Small intestine (tissue), 7 donors: ENCODE results near the gene SEMA6B. TPM values are rescaled to one million over a fixed set of nuclear protein-coding genes. Genes with fewer than 3 reads are reported as not detected.
"Not testable (repeated sequence)": the region's sequence is repeated elsewhere in the genome, so short reads cannot be mapped to it uniquely, and the experiment has no call there.

ENCODE experiments used
- DNase-seq, 2 donors: peaks; one replicate each; pipeline versions ENCODE4 v3.0.0 to v3.0.0-alpha.2; 2013
- FAIRE-seq: peaks from 2 replicates; lab custom pipeline; 2012; peaks lifted over from hg19 to GRCh38; lab: Jason Lieb, UNC
- H3K27ac ChIP-seq, 3 donors: one replicate each; pipeline ENCODE4 v1.5.1; 2013; ENCODE audit warnings: low read length in 2 of 3, mild to moderate bottlenecking in 2 of 3, control low read depth in 1 of 3, inconsistent platforms in 1 of 3, low read depth in 1 of 3, moderate library complexity in 1 of 3
- H3K27me3 ChIP-seq, 3 donors: one replicate each; pipeline ENCODE4 v1.6.1; 2013; ENCODE audit warnings: low read length in 3 of 3, inconsistent platforms in 1 of 3; ENCODE audit not compliant: control insufficient read depth in 3 of 3, insufficient read depth in 3 of 3
- H3K36me3 ChIP-seq, 3 donors: one replicate each; pipeline ENCODE4 v1.6.1; 2013; ENCODE audit warnings: low read length in 3 of 3, inconsistent platforms in 1 of 3, low read depth in 1 of 3, mild to moderate bottlenecking in 1 of 3, moderate library complexity in 1 of 3; ENCODE audit not compliant: control insufficient read depth in 3 of 3, insufficient read depth in 2 of 3
- H3K4me1 ChIP-seq, 3 donors: one replicate each; pipeline ENCODE4 v1.6.1; 2013; ENCODE audit warnings: low read length in 2 of 3, inconsistent platforms in 1 of 3, low read depth in 1 of 3, mild to moderate bottlenecking in 1 of 3, moderate library complexity in 1 of 3; ENCODE audit not compliant: control insufficient read depth in 3 of 3, insufficient read depth in 2 of 3
- H3K4me3 ChIP-seq, 3 donors: one replicate each; pipeline ENCODE4 v1.5.1; 2013; ENCODE audit warnings: low read length in 3 of 3, control low read depth in 1 of 3, inconsistent platforms in 1 of 3, low read depth in 1 of 3, mild to moderate bottlenecking in 1 of 3, moderate library complexity in 1 of 3
- H3K9me3 ChIP-seq, 2 donors: one replicate each; pipeline ENCODE4 v1.6.1; 2013; ENCODE audit warnings: low read depth in 1 of 2, low read length in 1 of 2; ENCODE audit not compliant: control insufficient read depth in 2 of 2, insufficient read depth in 1 of 2
- WGBS, 3 donors: extraction: QIAGEN DNeasy Blood & Tissue Kit; methylation state at CpG; one replicate each; pipeline ENCODE4 v1.1.7; 2013; 5-methylcytosine and 5-hydroxymethylcytosine counted together
- polyA plus RNA-seq, 4 donors: library from polyadenylated mRNA; stranded (reverse) in 3 of 4; unstranded in 1 of 4; fragments of 200-250 nt in 3 of 4; fragments of 120-200 nt in 1 of 4; gene quantifications; one replicate each; pipeline versions ENCODE4 v1.2.1 to v1.2.3, GENCODE V29; 2013
- donor health status: healthy with polysubstance abuse.
- donor health status: control.
- donor health status: control.
- donor health status: Bipolar disorder and iron deficiency.
- donor health status: healthy.

Gene SEMA6B
- polyA plus RNA-seq, 4 donors, result 0.22 to 6.0 (median 2.0) TPM

DNA sequence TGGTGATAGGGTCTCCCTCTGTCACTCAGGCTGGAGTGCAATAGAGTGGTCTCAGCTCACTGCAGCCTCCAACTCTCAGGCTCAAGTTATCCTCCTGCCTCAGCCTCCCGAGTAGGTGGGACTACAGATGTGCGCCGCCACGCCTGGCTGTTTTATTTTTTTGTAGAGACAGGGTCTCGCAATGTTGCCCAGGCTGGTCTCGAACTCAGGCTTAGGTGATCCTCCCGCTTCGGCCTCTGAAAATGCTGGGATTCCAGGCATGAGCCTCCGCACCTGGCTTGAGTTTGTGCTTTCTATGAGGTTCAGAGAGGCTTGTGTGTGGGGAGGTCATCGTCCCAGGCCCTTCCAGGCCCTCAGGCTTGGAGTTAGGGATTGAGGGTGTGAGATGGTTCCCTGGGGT is 40.6 kb upstream of the SEMA6B start:
- no peaks in the 10 kb centered on the region for H3K9me3 ChIP-seq
- DNase-seq (no peak), FAIRE-seq (no peak)
- H3K36me3 ChIP-seq, result no peaks in the 10 kb centered on the region
- peaks cover 0 to 2% (median 0%) of the 10 kb centered on the region in 3 donors for H3K4me1 ChIP-seq
- H3K27me3 ChIP-seq, result peaks cover 0 to 40% (median 10%) of the 10 kb centered on the region in 3 donors
- H3K27ac ChIP-seq, result no peak overlapping the region
- WGBS, 3 donors, result 86 to 90% (median 89%) methylated on average over 10 of the region's 10 CpGs
- H3K4me3 ChIP-seq, result no peak overlapping the region

DNA sequence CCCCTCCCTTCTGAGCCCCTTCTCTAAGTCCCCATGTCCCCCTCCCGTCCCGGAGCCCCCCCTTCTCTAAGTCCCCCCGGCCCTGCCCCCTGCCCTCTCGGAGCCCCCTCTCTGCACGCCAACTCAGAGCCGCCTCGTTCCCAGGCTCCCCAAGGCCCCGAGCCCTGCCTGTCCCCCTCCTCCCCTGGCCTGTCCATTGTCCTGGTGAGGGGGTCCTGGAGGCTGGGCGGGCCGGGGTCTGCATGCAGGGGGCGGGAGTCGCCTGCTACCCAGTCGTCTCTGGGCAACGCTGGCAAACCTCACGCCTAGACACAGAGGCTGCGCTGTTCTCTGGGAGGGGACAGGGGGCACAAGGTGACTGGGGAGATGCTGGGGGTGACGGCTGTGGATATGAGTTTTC is 39.2 kb upstream of the SEMA6B start:
- FAIRE-seq, result no peak
- 6 to 12% (median 6%) methylated on average over 6 to 17 of the region's 17 CpGs for WGBS, 3 donors

DNA sequence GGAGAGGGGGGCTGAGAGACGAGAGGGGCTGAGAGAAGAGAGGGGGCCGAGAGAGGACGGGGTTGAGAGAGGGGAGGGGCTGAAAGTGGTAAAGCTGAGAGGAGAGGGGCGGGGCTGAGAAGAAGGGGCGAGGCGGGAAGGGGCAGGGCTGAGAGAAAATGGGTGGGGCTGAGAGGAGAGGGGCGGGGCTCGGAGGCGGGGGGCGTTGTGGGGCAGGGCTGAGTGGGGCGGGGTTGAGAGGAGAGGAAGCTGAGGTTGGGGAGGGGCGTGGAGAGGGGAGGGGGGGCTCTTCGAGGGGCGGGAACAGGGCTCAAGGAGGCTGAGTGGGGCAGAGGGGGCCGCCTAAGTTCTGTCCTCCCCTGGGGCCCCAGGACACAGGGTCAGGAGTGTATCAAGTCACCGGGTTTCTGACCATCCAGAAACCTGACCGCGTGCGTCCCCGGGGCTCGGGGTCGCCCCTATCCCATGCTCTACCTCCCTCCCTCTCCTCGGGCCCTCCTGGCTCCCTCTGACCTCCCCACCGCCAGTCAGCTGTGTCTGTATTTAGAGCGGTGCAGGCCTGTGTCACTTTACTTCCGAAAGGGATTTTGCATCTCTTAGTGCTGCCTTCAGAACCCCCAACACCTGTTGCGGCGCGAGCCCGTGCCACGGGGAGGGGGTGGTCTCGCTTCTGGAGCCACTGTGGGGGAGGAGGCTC is 38.6 kb upstream of the SEMA6B start:
- no peak overlapping the region for H3K27ac ChIP-seq
- no peaks in the 10 kb centered on the region for H3K36me3 ChIP-seq
- no peak for FAIRE-seq
- H3K4me1 ChIP-seq, result peaks cover 0 to 2% (median 0%) of the 10 kb centered on the region in 3 donors
- peak overlapping the region in 1 of 3 donors; percentile 6 for H3K4me3 ChIP-seq
- WGBS, 3 donors, result 1 to 5% (median 1%) methylated on average over 20 to 32 of the region's 32 CpGs
- no peaks in the 10 kb centered on the region for H3K9me3 ChIP-seq
- peak in 1 of 2 donors; percentile 11 for DNase-seq
- peaks cover 0 to 39% (median 10%) of the 10 kb centered on the region in 3 donors for H3K27me3 ChIP-seq

More for the DNA sequence above, 39.2 kb upstream of the SEMA6B start:
- DNase-seq, result no peak
- Histone ChIP-seq H3K4me1 (peaks cover 0 to 2% (median 0%) of the 10 kb centered on the region in 3 donors), H3K27me3 (peaks cover 0 to 38% (median 10%) of the 10 kb centered on the region in 3 donors), H3K36me3 (no peaks in the 10 kb centered on the region), H3K27ac (no peak overlapping the region), H3K4me3 (no peak overlapping the region), H3K9me3 (no peaks in the 10 kb centered on the region)

DNA sequence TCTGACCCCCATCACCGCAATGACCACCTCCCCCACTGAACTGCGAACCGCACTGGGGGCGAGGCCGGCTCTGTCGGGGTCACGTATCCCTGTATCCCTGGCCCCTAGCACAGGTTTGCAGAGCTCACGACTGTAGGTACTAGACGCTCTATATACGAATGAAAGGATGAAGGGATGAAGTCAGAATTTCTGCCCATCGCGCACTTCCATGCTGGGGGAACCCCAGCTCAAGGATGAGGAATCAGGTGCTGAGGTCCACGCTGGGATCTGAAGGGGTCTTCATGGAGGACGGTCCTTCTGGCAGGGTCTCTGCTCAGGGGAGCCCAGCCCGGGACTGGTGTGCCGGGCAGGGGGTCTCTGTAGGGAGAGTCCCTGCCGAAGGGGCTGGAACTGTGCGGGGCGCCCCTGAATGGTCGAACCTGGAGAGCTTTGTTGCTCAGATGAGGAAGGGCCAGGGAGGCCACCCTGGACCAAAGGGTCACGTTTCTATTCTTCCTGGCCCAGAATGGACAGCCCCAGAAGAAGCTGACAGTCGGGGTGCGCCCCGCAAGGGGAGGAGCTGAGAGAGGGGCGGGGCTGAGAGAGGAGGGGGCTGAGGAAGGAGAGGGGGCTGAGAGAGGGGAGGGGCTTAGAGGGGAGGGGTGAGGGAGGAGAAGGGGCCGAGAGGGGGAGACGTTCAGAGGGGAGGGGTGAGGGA is 37.9 kb upstream of the SEMA6B start:
- H3K9me3 ChIP-seq, result no peaks in the 10 kb centered on the region
- H3K27ac ChIP-seq, result no peak overlapping the region
- peaks cover 0 to 46% (median 10%) of the 10 kb centered on the region in 3 donors for H3K27me3 ChIP-seq
- no peak for FAIRE-seq
- no peak overlapping the region for H3K4me3 ChIP-seq
- H3K36me3 ChIP-seq, result no peaks in the 10 kb centered on the region
- WGBS, 3 donors, result 7 to 13% (median 9%) methylated on average over 22 to 27 of the region's 27 CpGs
- DNase-seq, result no peak
- H3K4me1 ChIP-seq, result peaks cover 0 to 2% (median 0%) of the 10 kb centered on the region in 3 donors

DNA sequence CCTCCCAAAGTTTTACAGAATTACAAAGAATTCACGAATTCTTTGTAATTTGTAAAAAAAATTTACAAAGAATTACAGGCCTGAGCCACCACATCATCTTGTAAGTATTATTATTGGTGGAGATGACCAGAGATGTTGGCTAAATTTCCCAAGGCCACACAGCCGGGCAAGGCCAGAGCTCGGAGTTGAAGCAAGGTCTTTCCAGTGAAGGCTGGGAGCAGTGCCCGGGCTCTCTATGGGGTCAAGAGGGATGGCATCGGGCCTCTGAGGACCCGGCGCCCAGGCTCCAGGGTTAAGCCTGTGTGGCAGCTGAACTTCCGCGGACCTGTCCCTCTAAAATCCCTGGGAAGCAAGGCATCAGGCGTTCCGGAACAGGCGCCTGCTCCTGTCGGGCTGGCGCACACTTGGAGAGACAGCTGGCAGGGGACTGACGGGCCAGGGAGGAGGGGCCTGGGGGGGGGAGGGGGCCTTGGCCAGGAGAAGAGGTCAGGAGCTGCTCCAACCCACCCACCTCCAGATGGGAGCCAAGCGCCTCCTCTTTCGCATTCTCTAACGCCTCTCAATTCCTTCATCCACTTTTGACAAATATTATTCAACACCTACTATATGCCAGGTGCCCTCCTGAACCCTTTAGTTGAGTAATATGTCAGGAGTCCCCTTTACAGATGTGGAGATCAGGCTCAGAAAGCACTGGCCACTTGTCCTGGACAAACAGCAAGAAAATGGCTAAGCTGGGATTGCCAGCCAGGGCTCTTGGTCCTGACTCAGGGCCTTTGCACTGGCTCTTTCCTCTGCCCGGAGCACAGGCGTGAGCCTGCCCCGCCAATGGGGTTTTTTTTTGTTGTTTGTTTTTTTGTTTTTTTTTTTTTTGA is 36.8 kb upstream of the SEMA6B start:
- Histone ChIP-seq H3K4me1 (peaks cover 0 to 2% (median 0%) of the 10 kb centered on the region in 3 donors), H3K27ac (no peak overlapping the region), H3K36me3 (no peaks in the 10 kb centered on the region), H3K27me3 (peaks cover 0 to 50% (median 10%) of the 10 kb centered on the region in 3 donors), H3K9me3 (no peaks in the 10 kb centered on the region), H3K4me3 (no peak overlapping the region)
- WGBS, 3 donors, result 38 to 42% (median 41%) methylated on average over 20 to 21 of the region's 21 CpGs
- DNase-seq (no peak), FAIRE-seq (no peak)

DNA sequence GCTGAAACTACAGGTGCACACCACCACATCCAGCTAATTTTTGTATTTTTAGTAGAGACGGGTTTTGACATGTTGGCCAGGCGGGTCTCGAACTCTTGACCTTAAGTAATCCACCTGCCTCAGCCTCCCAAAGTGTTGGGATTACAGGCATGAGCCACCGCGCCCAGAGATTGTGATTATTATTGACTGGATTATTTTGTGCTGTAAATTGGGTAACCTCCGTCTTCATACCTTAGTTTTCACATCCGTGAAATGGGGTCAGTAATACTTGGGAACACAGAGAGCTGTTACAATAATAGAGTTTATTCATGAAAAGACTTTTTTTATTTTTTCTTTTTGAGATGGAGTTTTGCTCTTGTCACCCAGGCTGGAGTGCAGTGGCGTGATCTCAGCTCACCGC is 35.7 kb upstream of the SEMA6B start:
- peaks cover 4 to 52% (median 11%) of the 10 kb centered on the region in 3 donors for H3K27me3 ChIP-seq
- H3K36me3 ChIP-seq, H3K27ac ChIP-seq, H3K4me1 ChIP-seq, H3K4me3 ChIP-seq, H3K9me3 ChIP-seq, FAIRE-seq, DNase-seq: not testable (repeated sequence)
- 84 to 94% (median 85%) methylated on average over 9 of the region's 9 CpGs for WGBS, 3 donors

DNA sequence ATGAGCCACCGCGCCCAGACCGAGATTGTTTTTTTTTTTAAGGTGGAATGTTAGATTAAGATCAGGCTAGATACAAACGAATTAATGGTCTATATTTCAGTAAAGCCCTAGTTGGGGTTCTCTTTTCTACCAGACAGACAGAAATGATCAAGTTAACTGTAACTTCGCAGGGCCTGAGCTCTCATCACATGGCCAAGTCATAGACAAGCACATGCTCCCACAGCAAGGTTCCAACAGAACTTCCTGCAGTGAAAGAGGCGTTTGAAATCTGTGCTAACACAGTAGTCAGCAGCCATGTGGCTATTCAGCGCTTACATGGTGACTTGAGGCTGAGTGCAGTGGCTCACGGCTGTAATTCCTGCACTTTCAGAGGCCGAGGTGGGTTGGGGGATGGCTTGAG is 34.7 kb upstream of the SEMA6B start:
- Histone ChIP-seq H3K4me3 (no peak overlapping the region), H3K27ac (no peak overlapping the region), H3K27me3 (peaks cover 4 to 49% (median 10%) of the 10 kb centered on the region in 3 donors), H3K9me3 (no peaks in the 10 kb centered on the region), H3K4me1 (peaks cover 0 to 2% (median 0%) of the 10 kb centered on the region in 3 donors), H3K36me3 (no peaks in the 10 kb centered on the region)
- FAIRE-seq (no peak), DNase-seq (no peak)
- 37 to 59% (median 48%) methylated on average over 9 of the region's 9 CpGs for WGBS, 3 donors

DNA sequence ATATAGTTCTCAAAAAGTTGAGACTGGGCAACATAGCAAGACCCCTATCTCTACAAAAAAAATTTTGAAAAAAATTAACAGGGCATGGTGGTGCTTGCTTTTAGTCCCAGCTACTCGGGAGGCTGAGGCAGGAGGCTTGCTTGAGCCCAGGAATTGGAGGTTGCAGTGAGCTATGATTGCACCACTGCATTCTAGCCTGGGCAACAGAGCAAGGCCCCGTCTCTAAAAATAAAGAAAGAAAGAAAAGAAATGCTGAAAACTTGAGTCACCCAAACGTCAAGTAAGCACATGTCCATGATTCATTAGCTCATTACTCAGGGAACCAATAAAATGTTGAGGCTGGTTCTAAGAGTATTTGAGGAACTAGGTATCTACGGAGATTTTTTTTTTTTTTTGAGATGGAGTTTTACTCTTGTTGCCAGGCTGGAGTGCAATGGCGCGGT is 33.9 kb upstream of the SEMA6B start:
- WGBS, 3 donors, result 59 to 63% (median 60%) methylated on average over 6 of the region's 6 CpGs

More for the DNA sequence above, 33.9 kb upstream of the SEMA6B start:
- Histone ChIP-seq H3K4me1 (peaks cover 0 to 2% (median 0%) of the 10 kb centered on the region in 3 donors), H3K4me3 (no peak overlapping the region), H3K27me3 (peaks cover 4 to 42% (median 10%) of the 10 kb centered on the region in 3 donors), H3K27ac (no peak overlapping the region), H3K9me3 (no peaks in the 10 kb centered on the region), H3K36me3 (no peaks in the 10 kb centered on the region)
- no peak for FAIRE-seq
- DNase-seq, result no peak
